Measurements from ENCODE around the gene CACNA2D1. TPM values are rescaled to one million over a fixed set of nuclear protein-coding genes. Genes with fewer than 3 reads are reported as not detected.

Gene CACNA2D1
- total RNA-seq, result not detected in 2 replicates

GRCh38 chr7:82443547-82444219 lies at the start of gene CACNA2D1:
TSS of gene CACNA2D1 (minus strand) at chr7:82443777.
- peak within 1 kb of the TSS; percentile 31 for H3K4me3 Mint-ChIP-seq
- H3K36me3 Mint-ChIP-seq (ENCODE audit: low read depth), result no peaks in the 10 kb centered on the region
- H3K27me3 Mint-ChIP-seq, result peaks cover 45% of the 10 kb centered on the region

GRCh38 chr7:82481499-82482097 lies 38.0 kb upstream of the CACNA2D1 start:
- Mint-ChIP-seq H3K27me3 (no peaks in the 10 kb centered on the region), H3K27ac (no peak overlapping the region), H3K9me3 (no peaks in the 10 kb centered on the region), H3K4me3 (no peak overlapping the region), H3K36me3 (ENCODE audit: low read depth) (no peaks in the 10 kb centered on the region), H3K4me1 (no peaks in the 10 kb centered on the region)
- intact Hi-C loops (cut with micrococcal nuclease), result no loop called here
- no peak for DNase-seq

More at GRCh38 chr7:82443547-82444219, at the start of gene CACNA2D1:
- intact Hi-C loops (cut with micrococcal nuclease), result no loop called here
- Mint-ChIP-seq H3K27ac (no peak within 1 kb of the TSS), H3K4me1 (no peaks in the 10 kb centered on the region), H3K9me3 (no peaks in the 10 kb centered on the region)
- peak; percentile 56 for DNase-seq

- H3K27me3 Mint-ChIP-seq, result no peaks in the 10 kb centered on the region
- no peaks in the 10 kb centered on the region for H3K4me1 Mint-ChIP-seq
- DNase-seq, result no peak
- no peak overlapping the region for H3K4me3 Mint-ChIP-seq
- intact Hi-C loops (cut with micrococcal nuclease), result no loop called here
- H3K36me3 Mint-ChIP-seq (ENCODE audit: low read depth), result no peaks in the 10 kb centered on the region
- H3K27ac Mint-ChIP-seq, result no peak overlapping the region
- H3K9me3 Mint-ChIP-seq, result no peaks in the 10 kb centered on the region
Measured at GRCh38 chr7:82477733-82478515, 34.3 kb upstream of the CACNA2D1 start.

- Mint-ChIP-seq H3K4me1 (no peaks in the 10 kb centered on the region), H3K27ac (no peak overlapping the region), H3K36me3 (ENCODE audit: low read depth) (no peaks in the 10 kb centered on the region), H3K4me3 (no peak overlapping the region), H3K9me3 (no peaks in the 10 kb centered on the region), H3K27me3 (no peaks in the 10 kb centered on the region)
- no peak for DNase-seq
- intact Hi-C loops (cut with micrococcal nuclease), result no loop called here
Measured at GRCh38 chr7:82472966-82473365, 29.4 kb upstream of the CACNA2D1 start.

GRCh38 chr7:82471351-82472020 lies 27.9 kb upstream of the CACNA2D1 start:
- no peak overlapping the region for H3K4me3 Mint-ChIP-seq
- H3K9me3 Mint-ChIP-seq, result no peaks in the 10 kb centered on the region
- H3K36me3 Mint-ChIP-seq (ENCODE audit: low read depth), result no peaks in the 10 kb centered on the region
- no peak for DNase-seq
- no peak overlapping the region for H3K27ac Mint-ChIP-seq
- intact Hi-C loops (cut with micrococcal nuclease), result no loop called here
- no peaks in the 10 kb centered on the region for H3K4me1 Mint-ChIP-seq
- H3K27me3 Mint-ChIP-seq, result no peaks in the 10 kb centered on the region

GRCh38 chr7:82469207-82469606 lies 25.6 kb upstream of the CACNA2D1 start:
- no peaks in the 10 kb centered on the region for H3K36me3 Mint-ChIP-seq (ENCODE audit: low read depth)
- no peak for DNase-seq
- no peaks in the 10 kb centered on the region for H3K27me3 Mint-ChIP-seq
- no peak overlapping the region for H3K4me3 Mint-ChIP-seq
- no peaks in the 10 kb centered on the region for H3K4me1 Mint-ChIP-seq
- intact Hi-C loops (cut with micrococcal nuclease), result no loop called here
- H3K9me3 Mint-ChIP-seq, result no peaks in the 10 kb centered on the region
- H3K27ac Mint-ChIP-seq, result no peak overlapping the region

- Mint-ChIP-seq H3K4me1 (no peaks in the 10 kb centered on the region), H3K36me3 (ENCODE audit: low read depth) (no peaks in the 10 kb centered on the region), H3K4me3 (no peak overlapping the region), H3K9me3 (no peaks in the 10 kb centered on the region), H3K27me3 (no peaks in the 10 kb centered on the region), H3K27ac (no peak overlapping the region)
- intact Hi-C loops (cut with micrococcal nuclease), result no loop called here
- DNase-seq, result no peak
Measured at GRCh38 chr7:82468435-82468834, 24.9 kb upstream of the CACNA2D1 start.

GRCh38 chr7:82467020-82467419 lies 23.4 kb upstream of the CACNA2D1 start:
- no peaks in the 10 kb centered on the region for H3K9me3 Mint-ChIP-seq
- H3K36me3 Mint-ChIP-seq (ENCODE audit: low read depth), result no peaks in the 10 kb centered on the region
- no peaks in the 10 kb centered on the region for H3K27me3 Mint-ChIP-seq
- intact Hi-C loops (cut with micrococcal nuclease), result no loop called here
- H3K27ac Mint-ChIP-seq, result no peak overlapping the region
- DNase-seq, result no peak
- H3K4me1 Mint-ChIP-seq, result no peaks in the 10 kb centered on the region
- H3K4me3 Mint-ChIP-seq, result no peak overlapping the region

- Mint-ChIP-seq H3K27me3 (no peaks in the 10 kb centered on the region), H3K4me3 (no peak overlapping the region), H3K27ac (no peak overlapping the region), H3K9me3 (no peaks in the 10 kb centered on the region), H3K36me3 (ENCODE audit: low read depth) (no peaks in the 10 kb centered on the region), H3K4me1 (no peaks in the 10 kb centered on the region)
- no peak for DNase-seq
- intact Hi-C loops (cut with micrococcal nuclease), result no loop called here
Measured at GRCh38 chr7:82464372-82464771, 20.8 kb upstream of the CACNA2D1 start.

GRCh38 chr7:82455295-82455694 lies 11.7 kb upstream of the CACNA2D1 start:
- no peaks in the 10 kb centered on the region for H3K9me3 Mint-ChIP-seq
- no peaks in the 10 kb centered on the region for H3K27me3 Mint-ChIP-seq
- no peak for DNase-seq
- intact Hi-C loops (cut with micrococcal nuclease), result no loop called here
- no peak overlapping the region for H3K4me3 Mint-ChIP-seq
- H3K36me3 Mint-ChIP-seq (ENCODE audit: low read depth), result no peaks in the 10 kb centered on the region
- no peaks in the 10 kb centered on the region for H3K4me1 Mint-ChIP-seq
- no peak overlapping the region for H3K27ac Mint-ChIP-seq

GRCh38 chr7:82450759-82451158 lies 7.2 kb upstream of the CACNA2D1 start:
- Mint-ChIP-seq H3K4me1 (no peaks in the 10 kb centered on the region), H3K4me3 (no peak overlapping the region), H3K36me3 (ENCODE audit: low read depth) (no peaks in the 10 kb centered on the region), H3K27me3 (peaks cover 4% of the 10 kb centered on the region), H3K9me3 (no peaks in the 10 kb centered on the region), H3K27ac (no peak overlapping the region)
- DNase-seq, result no peak
- intact Hi-C loops (cut with micrococcal nuclease), result no loop called here

GRCh38 chr7:82449910-82450309 lies 6.3 kb upstream of the CACNA2D1 start:
- no peaks in the 10 kb centered on the region for H3K4me1 Mint-ChIP-seq
- no peak for DNase-seq
- H3K9me3 Mint-ChIP-seq, result no peaks in the 10 kb centered on the region
- intact Hi-C loops (cut with micrococcal nuclease), result no loop called here
- H3K27me3 Mint-ChIP-seq, result peaks cover 13% of the 10 kb centered on the region
- H3K36me3 Mint-ChIP-seq (ENCODE audit: low read depth), result no peaks in the 10 kb centered on the region
- H3K27ac Mint-ChIP-seq, result no peak overlapping the region
- H3K4me3 Mint-ChIP-seq, result no peak overlapping the region

GRCh38 chr7:82446897-82447296 lies 3.3 kb upstream of the CACNA2D1 start:
- no peaks in the 10 kb centered on the region for H3K36me3 Mint-ChIP-seq (ENCODE audit: low read depth)
- intact Hi-C loops (cut with micrococcal nuclease), result no loop called here

GRCh38 chr7:82445271-82445670 lies 1.7 kb upstream of the CACNA2D1 start:
- Mint-ChIP-seq H3K27me3 (peaks cover 45% of the 10 kb centered on the region), H3K4me3 (no peak overlapping the region), H3K4me1 (no peaks in the 10 kb centered on the region), H3K9me3 (no peaks in the 10 kb centered on the region), H3K27ac (no peak overlapping the region), H3K36me3 (ENCODE audit: low read depth) (no peaks in the 10 kb centered on the region)
- no peak for DNase-seq
- intact Hi-C loops (cut with micrococcal nuclease), result no loop called here

More at GRCh38 chr7:82446897-82447296, 3.3 kb upstream of the CACNA2D1 start:
- no peak for DNase-seq
- H3K27me3 Mint-ChIP-seq, result peaks cover 33% of the 10 kb centered on the region
- H3K9me3 Mint-ChIP-seq, result no peaks in the 10 kb centered on the region
- no peaks in the 10 kb centered on the region for H3K4me1 Mint-ChIP-seq
- H3K27ac Mint-ChIP-seq, result no peak overlapping the region
- H3K4me3 Mint-ChIP-seq, result no peak overlapping the region
